NCI-H128 (cell line): Measurements from ENCODE around the gene CFAP45.

Source experiments
- DNase-seq: peaks from one replicate; lab custom pipeline; 2025; ENCODE audit not compliant: unreplicated experiment; lab: John Stamatoyannopoulos, UW

Gene CFAP45

GRCh38 chr1:159828581-159829272 is 71.2 kb downstream of the CFAP45 start:
- no peak for DNase-seq

GRCh38 chr1:159828176-159828575 is 71.8 kb downstream of the CFAP45 start:
- no peak for DNase-seq

- no peak for DNase-seq
Observed at GRCh38 chr1:159827549-159827948, 72.4 kb downstream of the CFAP45 start.

GRCh38 chr1:159827102-159827490 is 72.9 kb downstream of the CFAP45 start:
- DNase-seq, result no peak

- no peak for DNase-seq
Observed at GRCh38 chr1:159826441-159827101, 73.4 kb downstream of the CFAP45 start, which contains the start of gene SLAMF8. Gene SLAMF8 (plus strand): TSS chr1:159826873. CDS start chr1:159826899, 26 bp downstream.

GRCh38 chr1:159825564-159825963 is 74.4 kb downstream of the CFAP45 start:
- no peak for DNase-seq

GRCh38 chr1:159823406-159823805 is 76.6 kb downstream of the CFAP45 start:
- no peak for DNase-seq
